ENCODE data around the gene SLC16A1. TPM values are rescaled to one million over a fixed set of nuclear protein-coding genes. Genes with fewer than 3 reads are reported as not detected.

Gene SLC16A1
- total RNA-seq, 3 donors from 2014 or later: 15.4 to 28.2 (median 15.7) TPM

DNA sequence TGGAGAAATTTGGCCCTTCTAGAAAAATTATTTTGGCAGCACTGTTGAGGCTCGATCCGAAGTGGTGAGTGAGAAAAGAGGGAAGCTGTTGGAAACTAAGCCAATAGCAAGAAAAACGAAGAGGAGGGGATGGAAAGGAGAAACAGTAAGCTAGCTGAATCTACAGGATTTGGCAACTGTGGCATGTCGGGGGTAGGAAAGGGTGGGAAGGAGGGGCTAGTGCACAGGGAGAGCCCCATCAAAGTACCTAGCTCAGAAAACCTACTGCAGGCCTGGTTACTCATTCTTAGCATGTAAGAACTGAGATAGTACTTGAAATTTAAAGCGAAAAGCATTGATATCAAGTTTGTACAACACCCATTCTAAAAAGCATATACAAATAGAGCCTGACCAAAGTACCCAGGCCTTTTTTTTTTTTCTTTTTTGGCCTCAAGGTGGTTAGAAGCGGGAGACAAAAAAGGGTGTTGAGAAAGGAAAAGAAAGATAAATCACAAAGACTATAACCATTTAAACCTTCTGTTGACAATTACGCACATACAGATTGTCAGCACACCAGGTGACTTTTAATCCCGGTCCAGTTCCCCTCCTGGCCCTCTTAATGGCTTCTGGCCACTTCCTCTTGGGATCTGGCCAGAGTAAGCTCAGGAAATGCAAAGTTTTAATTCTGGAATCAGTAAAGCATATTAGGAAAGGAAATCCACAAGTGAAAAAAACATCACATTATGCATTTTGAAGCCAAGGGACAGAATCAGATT lies 50.4 kb downstream of the SLC16A1 start:
- Histone ChIP-seq H3K27ac (peak overlapping the region; percentile 13 to 38), H3K9me3 (no peaks in the 10 kb centered on the region), H3K4me1 (no peaks in the 10 kb centered on the region), H3K27me3 (no peaks in the 10 kb centered on the region), H3K4me3 (no peak overlapping the region), H3K36me3 (no peaks in the 10 kb centered on the region)
- TF ChIP-seq, protein P1, sequence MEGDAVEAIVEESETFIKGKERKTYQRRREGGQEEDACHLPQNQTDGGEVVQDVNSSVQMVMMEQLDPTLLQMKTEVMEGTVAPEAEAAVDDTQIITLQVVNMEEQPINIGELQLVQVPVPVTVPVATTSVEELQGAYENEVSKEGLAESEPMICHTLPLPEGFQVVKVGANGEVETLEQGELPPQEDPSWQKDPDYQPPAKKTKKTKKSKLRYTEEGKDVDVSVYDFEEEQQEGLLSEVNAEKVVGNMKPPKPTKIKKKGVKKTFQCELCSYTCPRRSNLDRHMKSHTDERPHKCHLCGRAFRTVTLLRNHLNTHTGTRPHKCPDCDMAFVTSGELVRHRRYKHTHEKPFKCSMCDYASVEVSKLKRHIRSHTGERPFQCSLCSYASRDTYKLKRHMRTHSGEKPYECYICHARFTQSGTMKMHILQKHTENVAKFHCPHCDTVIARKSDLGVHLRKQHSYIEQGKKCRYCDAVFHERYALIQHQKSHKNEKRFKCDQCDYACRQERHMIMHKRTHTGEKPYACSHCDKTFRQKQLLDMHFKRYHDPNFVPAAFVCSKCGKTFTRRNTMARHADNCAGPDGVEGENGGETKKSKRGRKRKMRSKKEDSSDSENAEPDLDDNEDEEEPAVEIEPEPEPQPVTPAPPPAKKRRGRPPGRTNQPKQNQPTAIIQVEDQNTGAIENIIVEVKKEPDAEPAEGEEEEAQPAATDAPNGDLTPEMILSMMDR (IDR thresholded peaks at IDR 0.05): no peak
- no peak for TF ChIP-seq POLR2A (IDR thresholded peaks at IDR 0.05)
- TF ChIP-seq POLR2AphosphoS5 (IDR thresholded peaks at IDR 0.05): no peak
- intact Hi-C loops (cut with DNase I; ENCODE audit: low total_unique reads): no loop called here
- no peak for DNase-seq (ENCODE audit: low spot score in 2 of 2)

GRCh38 chr1:112904831-112905261 lies 51.1 kb downstream of the SLC16A1 start:
- Histone ChIP-seq H3K9me3 (no peaks in the 10 kb centered on the region), H3K4me1 (no peaks in the 10 kb centered on the region), H3K36me3 (no peaks in the 10 kb centered on the region), H3K27ac (no peak overlapping the region), H3K27me3 (no peaks in the 10 kb centered on the region), H3K4me3 (no peak overlapping the region)
- no peak for DNase-seq (ENCODE audit: low spot score in 2 of 2)
- TF ChIP-seq POLR2AphosphoS5 (IDR thresholded peaks at IDR 0.05) (no peak), POLR2A (IDR thresholded peaks at IDR 0.05) (no peak)
- TF ChIP-seq, protein P1 (IDR thresholded peaks at IDR 0.05): no peak
- intact Hi-C loops (cut with DNase I; ENCODE audit: low total_unique reads): no loop called here

DNA sequence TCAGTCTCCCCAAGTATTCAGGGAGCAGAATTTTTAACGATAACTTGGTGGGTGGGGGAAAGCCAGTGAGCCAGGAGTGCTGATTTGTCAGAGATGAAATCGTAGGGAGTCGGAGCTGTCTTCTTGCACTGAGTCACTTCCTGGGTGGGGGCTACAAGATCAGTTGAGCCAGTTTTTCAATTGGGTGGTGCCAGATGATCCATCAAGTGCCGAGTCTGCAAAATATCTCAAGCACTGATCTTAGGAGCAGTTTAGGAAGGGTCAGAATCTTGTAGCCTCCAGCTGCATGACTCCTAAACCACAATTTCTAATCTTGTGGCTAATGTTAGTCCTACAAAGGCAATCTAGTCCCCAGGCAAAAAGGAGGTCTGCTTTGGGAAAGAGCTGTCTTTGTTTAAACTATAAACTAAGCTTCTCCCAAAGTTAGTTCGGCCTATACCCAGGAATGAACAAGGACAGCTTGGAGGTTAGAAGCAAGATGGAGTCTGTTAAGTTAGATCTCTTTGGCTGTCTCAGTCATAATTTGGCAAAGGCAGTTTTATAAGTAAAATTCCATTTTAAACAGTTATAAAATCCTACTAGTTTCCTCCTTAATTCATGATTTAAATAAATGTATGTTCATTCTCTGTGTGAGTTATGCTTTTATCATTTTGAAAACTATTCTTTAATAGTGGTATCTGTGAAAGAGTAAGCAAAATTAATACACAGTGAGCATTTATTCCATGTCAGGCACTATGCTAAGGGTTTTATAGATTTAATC lies 51.7 kb downstream of the SLC16A1 start:
- Histone ChIP-seq H3K36me3 (no peaks in the 10 kb centered on the region), H3K9me3 (no peaks in the 10 kb centered on the region), H3K4me3 (no peak overlapping the region), H3K27me3 (no peaks in the 10 kb centered on the region), H3K27ac (no peak overlapping the region), H3K4me1 (no peaks in the 10 kb centered on the region)
- DNase-seq (ENCODE audit: low spot score in 2 of 2): no peak
- intact Hi-C loops (cut with DNase I; ENCODE audit: low total_unique reads): no loop called here
- no peak for TF ChIP-seq POLR2AphosphoS5 (IDR thresholded peaks at IDR 0.05)
- TF ChIP-seq, protein P1 (IDR thresholded peaks at IDR 0.05): no peak
- TF ChIP-seq POLR2A (IDR thresholded peaks at IDR 0.05): no peak

- TF ChIP-seq, protein P1 (IDR thresholded peaks at IDR 0.05): no peak
- no peak for TF ChIP-seq POLR2A (IDR thresholded peaks at IDR 0.05)
- TF ChIP-seq POLR2AphosphoS5 (IDR thresholded peaks at IDR 0.05): no peak
- Histone ChIP-seq H3K9me3 (no peaks in the 10 kb centered on the region), H3K27me3 (no peaks in the 10 kb centered on the region), H3K4me3 (no peak overlapping the region), H3K27ac (no peak overlapping the region), H3K4me1 (no peaks in the 10 kb centered on the region), H3K36me3 (no peaks in the 10 kb centered on the region)
- no peak for DNase-seq (ENCODE audit: low spot score in 2 of 2)
- intact Hi-C loops (cut with DNase I; ENCODE audit: low total_unique reads): no loop called here
Observed at GRCh38 chr1:112902221-112902620, 53.8 kb downstream of the SLC16A1 start.

- Histone ChIP-seq H3K27me3 (no peaks in the 10 kb centered on the region), H3K27ac (no peak overlapping the region), H3K4me3 (no peak overlapping the region), H3K9me3 (peaks cover 3 to 5% of the 10 kb centered on the region in 2 donors), H3K4me1 (no peaks in the 10 kb centered on the region), H3K36me3 (no peaks in the 10 kb centered on the region)
- DNase-seq (ENCODE audit: low spot score in 2 of 2): no peak
- no peak for TF ChIP-seq POLR2AphosphoS5 (IDR thresholded peaks at IDR 0.05)
- TF ChIP-seq, protein P1 (IDR thresholded peaks at IDR 0.05): no peak
- TF ChIP-seq POLR2A (IDR thresholded peaks at IDR 0.05): no peak
- intact Hi-C loops (cut with DNase I; ENCODE audit: low total_unique reads): no loop called here
Observed at GRCh38 chr1:112901387-112901786, 54.6 kb downstream of the SLC16A1 start.

Measured in breast epithelium (tissue), 4 donors.